Activated CD8-positive, alpha-beta T cell treated with anti-CD3 and anti-CD28 coated beads for 36 hours (primary cell): ENCODE results near the gene NCOA7. TPM values are rescaled to one million over a fixed set of nuclear protein-coding genes. Genes with fewer than 3 reads are reported as not detected.
A peak's percentile ranks its signal among the peaks of the same experiment; 100 is the strongest.
"Not testable (repeated sequence)": the region's sequence is repeated elsewhere in the genome, so short reads cannot be mapped to it uniquely, and the experiment has no call there.

ENCODE experiments used
- ATAC-seq: fragments of 200-7000 bp; cut with Tn5 transposase; one replicate; pipeline ENCODE4 v1.10.0; 2021; ENCODE audit warnings: mild to moderate bottlenecking, moderate library complexity
- CTCF ChIA-PET: fragments of 350-600 bp; sonication (Branson Sonifier 250); formaldehyde crosslinking; loops from one replicate; lab custom pipeline; 2021; ENCODE audit warnings: antibody characterized with exemption; lab: Charles Lee
- POLR2A ChIA-PET: fragments of 350-600 bp; sonication (Branson Sonifier 250); formaldehyde crosslinking; loops from one replicate; lab custom pipeline; 2021; ENCODE audit warnings: antibody characterized with exemption; lab: Charles Lee
- DNase-seq: peaks from one replicate; pipeline ENCODE4 v3.0.0-alpha.2; 2020
- H3K27ac Mint-ChIP-seq: one replicate; pipeline ENCODE4 v1.8.0; 2021; ENCODE audit warnings: mild to moderate bottlenecking, mixed read lengths
- H3K27me3 Mint-ChIP-seq: one replicate; pipeline ENCODE4 v1.8.0; 2021; ENCODE audit warnings: mixed read lengths
- H3K36me3 Mint-ChIP-seq: one replicate; pipeline ENCODE4 v1.8.0; 2021; ENCODE audit warnings: low read depth, mixed read lengths
- H3K4me1 Mint-ChIP-seq: one replicate; pipeline ENCODE4 v1.8.0; 2021; ENCODE audit warnings: low read depth, mixed read lengths
- H3K4me3 Mint-ChIP-seq: one replicate; pipeline ENCODE4 v1.8.0; 2021; ENCODE audit warnings: mild to moderate bottlenecking, moderate library complexity, mixed read lengths
- H3K9me3 Mint-ChIP-seq: one replicate; pipeline ENCODE4 v1.8.0; 2021; ENCODE audit warnings: mixed read lengths
- intact Hi-C: fragments of 100-400 bp; cut with micrococcal nuclease; formaldehyde crosslinking; loops from one replicate; pipeline ENCODE4 v1.10.0; 2022
- total RNA-seq, 2 experiments: library from RNA; stranded (reverse); gene quantifications; one replicate each; pipeline ENCODE4 v1.2.3, GENCODE V29; 2021
- TF ChIP-seq, protein P1 (sequence below): fragments of 200-600 bp; IDR thresholded peaks from one replicate; pipeline ENCODE4 v1.8.0; 2022; ENCODE audit warnings: antibody characterized with exemption, mild to moderate bottlenecking

NCOA7 gene
- total RNA-seq, 2 experiments from 2014 or later = 43.4 to 44.9 TPM

DNA sequence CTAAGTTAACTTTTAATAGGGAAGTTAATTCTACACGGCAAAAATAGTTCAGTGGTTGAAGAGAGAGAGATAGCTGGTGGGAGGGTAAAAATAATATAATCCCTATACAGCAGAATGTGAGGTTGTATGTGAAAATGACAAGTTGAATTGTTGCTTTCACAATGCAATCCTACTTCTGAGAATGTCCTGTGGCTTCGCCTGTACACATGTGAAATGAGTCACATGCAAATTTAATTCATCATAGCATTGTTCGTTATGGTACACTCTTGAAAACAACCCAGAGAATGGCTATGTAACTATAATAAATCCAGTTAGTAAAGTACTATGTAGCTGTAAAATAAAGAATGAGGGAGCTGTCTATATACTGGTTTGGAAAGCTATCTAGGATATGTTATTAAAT is 119.8 kb downstream of the NCOA7 start:
- ATAC-seq (peak; percentile 94), DNase-seq (peak; percentile 40)
- Mint-ChIP-seq H3K4me1 (peaks cover 22% of the 10 kb centered on the region), H3K4me3 (no peak overlapping the region), H3K27ac (peak overlapping the region; percentile 69), H3K9me3 (no peaks in the 10 kb centered on the region), H3K36me3 (peaks cover 30% of the 10 kb centered on the region), H3K27me3 (no peaks in the 10 kb centered on the region)
- POLR2A ChIA-PET = interaction anchor here (1.0 kb wide), 1 partner anchor 8 kb away, joined by 3 read pairs; no protein-coding TSS in a partner anchor
- TF ChIP-seq, protein P1, sequence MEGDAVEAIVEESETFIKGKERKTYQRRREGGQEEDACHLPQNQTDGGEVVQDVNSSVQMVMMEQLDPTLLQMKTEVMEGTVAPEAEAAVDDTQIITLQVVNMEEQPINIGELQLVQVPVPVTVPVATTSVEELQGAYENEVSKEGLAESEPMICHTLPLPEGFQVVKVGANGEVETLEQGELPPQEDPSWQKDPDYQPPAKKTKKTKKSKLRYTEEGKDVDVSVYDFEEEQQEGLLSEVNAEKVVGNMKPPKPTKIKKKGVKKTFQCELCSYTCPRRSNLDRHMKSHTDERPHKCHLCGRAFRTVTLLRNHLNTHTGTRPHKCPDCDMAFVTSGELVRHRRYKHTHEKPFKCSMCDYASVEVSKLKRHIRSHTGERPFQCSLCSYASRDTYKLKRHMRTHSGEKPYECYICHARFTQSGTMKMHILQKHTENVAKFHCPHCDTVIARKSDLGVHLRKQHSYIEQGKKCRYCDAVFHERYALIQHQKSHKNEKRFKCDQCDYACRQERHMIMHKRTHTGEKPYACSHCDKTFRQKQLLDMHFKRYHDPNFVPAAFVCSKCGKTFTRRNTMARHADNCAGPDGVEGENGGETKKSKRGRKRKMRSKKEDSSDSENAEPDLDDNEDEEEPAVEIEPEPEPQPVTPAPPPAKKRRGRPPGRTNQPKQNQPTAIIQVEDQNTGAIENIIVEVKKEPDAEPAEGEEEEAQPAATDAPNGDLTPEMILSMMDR = no peak
- CTCF ChIA-PET = interaction anchor here (0.9 to 2.5 kb wide), 6 partner anchors 9 to 64 kb away, joined by 3 to 14 read pairs (median 4); partner anchors contain the start of gene HINT3
- intact Hi-C loops = no loop called here

DNA sequence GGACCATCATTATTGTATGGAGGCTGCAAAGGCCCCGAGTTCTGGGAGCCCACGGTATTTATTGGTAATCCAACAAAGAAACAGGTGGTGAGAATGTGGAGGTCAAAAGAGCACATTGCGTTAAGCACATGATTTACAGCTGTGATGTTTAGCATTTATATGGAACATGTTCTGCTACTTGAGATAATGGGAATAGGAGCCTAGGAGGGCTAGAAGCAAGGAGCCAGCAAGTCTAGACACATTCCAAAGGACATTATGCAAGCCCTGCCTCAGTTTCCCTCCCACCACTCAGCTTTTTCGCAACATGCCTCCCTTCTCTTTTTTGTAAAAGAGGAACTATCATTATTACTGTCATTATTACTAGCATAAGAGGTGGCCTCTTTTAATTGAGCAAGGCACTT is 120.3 kb downstream of the NCOA7 start:
- H3K36me3 Mint-ChIP-seq = peaks cover 32% of the 10 kb centered on the region
- DNase-seq, intact Hi-C loops, H3K9me3 Mint-ChIP-seq, H3K27me3 Mint-ChIP-seq, H3K4me3 Mint-ChIP-seq, ATAC-seq: not testable (repeated sequence)
- CTCF ChIA-PET = interaction anchor here (1.3 to 2.5 kb wide), 4 partner anchors 11 to 64 kb away, joined by 3 to 14 read pairs (median 6); partner anchors contain the start of gene HINT3
- peaks cover 20% of the 10 kb centered on the region for H3K4me1 Mint-ChIP-seq
- peak overlapping the region; percentile 69 for H3K27ac Mint-ChIP-seq
- POLR2A ChIA-PET = interaction anchor here (1.0 kb wide), 1 partner anchor 8 kb away, joined by 3 read pairs; no protein-coding TSS in a partner anchor

- H3K9me3 Mint-ChIP-seq, H3K4me3 Mint-ChIP-seq, POLR2A ChIA-PET, intact Hi-C loops, ATAC-seq, H3K27me3 Mint-ChIP-seq, CTCF ChIA-PET, DNase-seq, H3K27ac Mint-ChIP-seq: not testable (repeated sequence)
- Mint-ChIP-seq H3K4me1 (peaks cover 18% of the 10 kb centered on the region), H3K36me3 (peaks cover 37% of the 10 kb centered on the region)
Observed at GRCh38 chr6:125912430-125912829, 121.7 kb downstream of the NCOA7 start.

GRCh38 chr6:125913145-125913544 is 122.4 kb downstream of the NCOA7 start:
- intact Hi-C loops = no loop called here
- no peaks in the 10 kb centered on the region for H3K27me3 Mint-ChIP-seq
- H3K9me3 Mint-ChIP-seq = no peaks in the 10 kb centered on the region
- H3K4me3 Mint-ChIP-seq = no peak overlapping the region
- H3K27ac Mint-ChIP-seq = no peak overlapping the region
- H3K36me3 Mint-ChIP-seq = peaks cover 40% of the 10 kb centered on the region
- ChIA-PET CTCF (interaction anchor here (1.1 to 7.6 kb wide), 4 partner anchors 13 to 132 kb away, joined by 3 to 92 read pairs (median 6); partner anchors contain the start of genes HINT3 and NCOA7), POLR2A (no interaction called here)
- DNase-seq = no peak
- H3K4me1 Mint-ChIP-seq = peaks cover 25% of the 10 kb centered on the region
- TF ChIP-seq, protein P1 = no peak
- ATAC-seq = no peak

- intact Hi-C loops = no loop called here
- POLR2A ChIA-PET = interaction anchor here (0.8 kb wide), 1 partner anchor 11 kb away, joined by 3 read pairs; no protein-coding TSS in a partner anchor
Observed at GRCh38 chr6:125913864-125914351, 123.1 kb downstream of the NCOA7 start.

More at GRCh38 chr6:125913864-125914351, 123.1 kb downstream of the NCOA7 start:
- Mint-ChIP-seq H3K27me3 (no peaks in the 10 kb centered on the region), H3K27ac (no peak overlapping the region), H3K4me1 (peaks cover 33% of the 10 kb centered on the region), H3K36me3 (peaks cover 45% of the 10 kb centered on the region), H3K9me3 (no peaks in the 10 kb centered on the region), H3K4me3 (no peak overlapping the region)
- CTCF ChIA-PET = interaction anchor here (1.1 to 7.6 kb wide), 4 partner anchors 14 to 133 kb away, joined by 3 to 92 read pairs (median 6); partner anchors contain the start of genes HINT3 and NCOA7
- TF ChIP-seq, protein P1 = no peak
- DNase-seq (no peak), ATAC-seq (no peak)
